ENCODE results near the gene RAB6B.
A peak's percentile ranks its signal among the peaks of the same experiment; 100 is the strongest.

Gene RAB6B

DNA sequence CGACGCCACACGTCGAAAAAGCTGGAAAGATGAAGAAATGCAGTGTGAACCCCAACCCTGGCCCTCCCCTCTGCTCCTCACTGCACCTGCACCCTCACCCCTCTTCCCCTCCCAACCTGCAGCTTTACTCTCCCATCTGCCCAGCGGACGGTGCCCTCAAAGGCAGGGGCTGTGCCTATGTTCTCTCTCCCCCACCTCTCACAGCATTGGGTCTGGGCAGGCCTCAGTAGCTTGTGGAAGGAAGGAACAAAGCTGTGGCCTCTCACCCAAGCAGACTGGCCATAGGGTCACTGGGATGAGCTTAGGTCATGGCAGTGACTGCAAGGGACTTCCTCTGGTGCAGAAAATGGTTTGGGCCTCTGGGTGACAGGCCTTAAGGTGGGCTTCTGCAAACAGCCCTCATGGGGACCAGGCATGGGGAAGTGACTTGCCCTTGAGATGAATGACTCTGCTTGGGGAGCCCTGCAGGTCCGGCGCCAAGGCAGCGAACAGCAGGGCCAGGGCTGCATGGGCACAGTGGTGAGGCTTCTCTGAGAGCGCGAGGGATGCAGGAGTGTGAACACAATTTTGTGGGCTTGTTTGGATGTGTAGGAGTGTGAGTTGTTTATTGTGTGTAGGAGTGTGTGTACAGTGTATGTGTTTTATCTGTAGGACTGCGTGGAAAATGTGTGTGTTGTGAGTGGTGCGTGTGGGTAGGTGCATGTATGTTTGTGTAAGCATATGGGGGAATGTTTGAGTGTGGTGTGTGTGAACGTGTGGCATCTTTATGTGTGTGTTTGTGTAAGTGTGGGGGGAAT is 60.9 kb downstream of the RAB6B start:
- DNase-seq, result no peak

GRCh38 chr3:133833880-133834620 is 61.6 kb downstream of the RAB6B start:
- no peak for DNase-seq

GRCh38 chr3:133833267-133833666 is 62.4 kb downstream of the RAB6B start:
- DNase-seq, result no peak

GRCh38 chr3:133832802-133833144 is 62.9 kb downstream of the RAB6B start:
- DNase-seq, result no peak

DNA sequence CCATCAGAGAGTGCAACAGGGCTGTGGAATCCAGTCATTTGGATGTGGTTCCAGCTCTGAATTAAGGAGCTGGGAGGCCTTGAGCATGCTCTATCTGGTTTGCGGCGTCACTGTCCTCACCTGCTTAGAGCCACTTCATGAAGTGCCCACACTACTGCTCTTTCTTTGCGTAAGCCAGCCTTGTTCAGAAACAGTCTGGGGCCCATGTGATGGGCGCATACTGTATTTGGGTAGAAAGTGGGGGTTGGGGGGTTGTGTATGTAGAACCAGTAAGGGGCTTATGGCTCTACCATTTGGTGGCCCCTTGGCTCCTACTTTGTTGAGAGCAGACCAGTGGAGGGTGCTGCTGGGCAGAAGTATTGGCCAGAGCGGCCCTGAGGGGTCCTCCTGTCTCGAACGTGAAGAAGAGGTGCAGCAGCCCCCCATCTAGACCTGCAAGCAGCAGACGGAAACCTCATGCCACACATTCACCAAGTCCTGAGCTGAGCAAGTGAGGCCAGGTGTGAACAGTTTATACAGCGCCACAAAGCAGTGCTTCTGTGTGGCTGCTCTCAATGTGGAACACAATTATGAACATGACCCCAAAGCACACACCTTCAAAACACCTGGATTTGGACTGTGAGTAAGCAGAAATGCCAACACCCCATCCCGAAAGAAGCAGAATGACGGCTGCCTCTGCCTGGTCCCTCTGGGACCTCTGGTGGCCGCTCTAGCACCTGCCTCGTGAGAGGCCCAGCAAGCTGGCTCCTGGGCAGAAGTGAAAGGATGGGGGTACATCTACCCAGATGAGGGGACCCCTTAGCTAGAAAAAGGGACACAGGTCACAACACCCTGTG is 63.5 kb downstream of the RAB6B start:
- DNase-seq, result no peak

DNA sequence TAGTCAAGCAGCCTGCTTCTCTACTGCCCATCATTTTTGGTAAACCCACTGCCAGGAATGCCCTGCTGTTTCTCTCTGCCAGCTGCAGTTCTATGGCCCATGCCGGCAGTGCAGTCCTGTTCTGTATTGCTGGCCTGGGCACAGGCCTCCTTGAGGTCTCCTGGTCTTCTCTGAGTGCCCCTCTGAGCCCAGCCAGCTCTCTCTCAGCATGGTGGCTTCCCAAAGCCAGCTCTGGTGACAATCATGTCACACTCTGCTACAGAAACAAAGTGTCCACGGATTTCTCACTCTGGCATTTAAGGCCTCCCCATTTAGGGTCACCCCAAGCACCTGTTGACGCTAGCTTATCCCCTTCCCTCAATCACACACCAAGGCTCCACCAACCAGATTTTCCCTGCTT is 65.6 kb downstream of the RAB6B start:
- DNase-seq, result no peak

DNA sequence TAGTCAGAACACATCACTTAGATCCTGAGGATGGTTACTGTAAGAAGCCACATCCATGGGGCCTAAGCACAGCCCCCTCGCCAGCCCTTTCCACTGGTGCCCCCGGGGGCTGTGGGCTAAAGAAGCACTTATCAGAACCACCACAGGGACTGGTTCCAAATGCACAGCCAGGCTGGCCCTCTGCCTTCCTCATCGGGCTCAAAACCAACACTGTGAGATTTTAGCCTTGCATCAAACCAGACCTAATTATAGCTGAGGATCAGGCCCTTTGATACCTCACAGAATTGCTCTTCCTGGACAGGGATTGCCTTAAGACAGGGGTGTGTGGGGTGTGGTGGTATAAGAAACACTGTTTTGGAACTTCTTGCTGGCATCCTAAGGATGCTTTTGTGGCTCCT is 66.4 kb downstream of the RAB6B start:
- DNase-seq, result no peak

DNA sequence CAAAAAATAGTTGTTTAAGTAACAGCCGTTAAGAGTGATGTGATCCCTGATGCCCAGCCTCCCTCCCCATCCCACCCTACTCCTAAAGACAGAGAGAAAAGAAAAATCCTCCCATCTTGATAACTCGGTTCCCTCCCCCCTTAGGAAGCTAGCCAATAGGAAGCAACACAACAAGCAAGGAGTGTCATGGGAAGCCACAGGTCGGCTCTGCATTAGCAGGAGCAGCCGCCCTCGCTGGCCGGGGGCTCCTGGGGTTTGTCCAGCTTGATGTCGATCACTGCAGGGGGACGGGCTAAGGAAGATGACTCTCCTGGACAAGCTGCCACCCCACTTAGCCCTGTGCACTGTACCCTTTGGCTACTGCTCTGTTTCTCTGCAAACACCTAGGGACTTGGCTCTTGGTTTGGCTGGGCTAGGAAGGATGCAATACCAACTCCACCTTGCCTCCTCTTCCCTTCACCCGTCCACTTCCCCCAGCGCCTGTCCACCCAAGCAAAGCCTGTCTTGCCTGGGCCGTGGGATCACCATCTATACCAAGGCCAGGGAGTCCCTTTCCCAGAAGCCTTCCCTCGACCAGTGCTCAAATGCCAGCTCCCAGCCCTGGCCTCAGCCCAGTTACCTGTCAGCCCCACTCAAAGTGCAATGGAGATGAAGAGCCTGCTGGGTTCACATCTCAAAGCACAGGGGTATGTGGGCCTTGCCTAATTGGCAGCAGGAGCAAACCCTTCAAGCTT is 66.9 kb downstream of the RAB6B start:
- no peak for DNase-seq

DNA sequence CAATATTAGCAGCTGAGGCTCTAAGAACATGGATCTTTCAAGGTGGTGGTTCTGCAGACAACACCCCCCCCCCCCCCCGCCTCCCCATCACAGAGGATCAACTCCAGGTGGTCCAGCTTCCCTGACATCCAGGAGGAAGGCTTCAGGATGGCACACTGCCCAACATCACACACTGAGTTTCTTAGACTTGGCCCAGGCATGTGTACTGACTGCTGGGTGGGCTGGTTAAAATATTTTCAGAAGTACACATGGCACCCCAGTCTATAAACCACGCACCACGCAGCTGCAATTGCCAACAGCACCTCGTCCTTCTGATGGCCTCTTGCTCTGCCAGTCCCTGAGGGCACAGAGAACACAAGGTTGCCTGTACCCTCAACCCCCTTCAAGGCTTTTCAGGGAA is 68.0 kb downstream of the RAB6B start:
- no peak for DNase-seq

DNA sequence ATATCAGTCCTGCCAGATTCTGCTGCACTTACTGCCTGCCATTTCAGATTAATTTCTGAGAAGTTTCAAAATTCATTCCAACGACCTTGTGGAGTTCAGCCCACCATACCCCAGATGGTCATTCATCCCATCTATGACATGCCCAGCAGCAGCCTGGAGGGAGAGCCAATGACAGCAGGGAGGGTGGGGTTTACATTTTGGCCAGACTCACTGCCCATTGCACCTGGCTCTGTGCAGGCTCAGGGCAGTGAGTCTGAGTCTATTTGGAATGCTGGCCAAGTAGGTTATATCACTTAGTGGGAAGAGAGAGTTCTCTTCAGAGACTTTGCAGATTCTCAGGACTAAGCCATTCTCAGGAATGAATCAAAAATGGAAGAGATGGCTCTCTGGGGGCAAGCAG is 68.5 kb downstream of the RAB6B start:
- no peak for DNase-seq

DNA sequence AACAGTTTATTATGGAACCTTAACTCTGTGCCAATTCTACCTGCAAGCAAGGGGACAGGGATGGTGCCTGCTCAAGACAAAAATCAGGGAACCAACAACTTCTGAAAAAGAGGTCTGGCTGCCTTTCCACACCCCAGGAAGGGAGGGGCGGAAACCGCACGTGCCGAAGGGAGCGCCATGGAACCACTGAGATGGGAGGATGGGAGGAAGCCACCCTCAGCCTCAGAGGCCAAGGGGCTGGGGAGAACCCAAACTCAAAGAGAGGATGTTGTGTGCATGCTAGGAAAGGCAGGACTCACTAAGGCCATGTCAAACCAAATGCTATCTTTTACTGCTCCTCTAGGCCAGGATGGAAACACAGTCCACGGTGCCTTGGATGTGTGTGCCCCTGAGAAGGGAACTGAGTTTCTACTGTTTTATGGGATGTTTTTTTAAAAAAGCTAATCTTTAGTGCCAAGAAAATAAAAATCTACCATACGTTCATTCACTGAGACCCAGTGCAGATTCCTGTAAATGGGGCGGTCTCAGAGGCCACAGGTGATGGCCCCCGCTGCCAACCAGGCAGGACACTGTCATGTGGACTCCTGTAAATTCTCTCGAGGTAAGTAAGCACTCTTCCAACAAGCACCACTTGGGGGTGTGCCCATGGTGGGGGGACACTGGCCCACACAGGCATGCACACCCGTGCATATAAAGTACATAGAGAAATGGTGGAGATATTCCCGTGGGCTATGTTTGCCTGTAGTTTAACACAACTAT is 69.5 kb downstream of the RAB6B start:
- DNase-seq, result no peak

- DNase-seq, result no peak
Observed at GRCh38 chr3:133824961-133825485, 70.7 kb downstream of the RAB6B start.

DNA sequence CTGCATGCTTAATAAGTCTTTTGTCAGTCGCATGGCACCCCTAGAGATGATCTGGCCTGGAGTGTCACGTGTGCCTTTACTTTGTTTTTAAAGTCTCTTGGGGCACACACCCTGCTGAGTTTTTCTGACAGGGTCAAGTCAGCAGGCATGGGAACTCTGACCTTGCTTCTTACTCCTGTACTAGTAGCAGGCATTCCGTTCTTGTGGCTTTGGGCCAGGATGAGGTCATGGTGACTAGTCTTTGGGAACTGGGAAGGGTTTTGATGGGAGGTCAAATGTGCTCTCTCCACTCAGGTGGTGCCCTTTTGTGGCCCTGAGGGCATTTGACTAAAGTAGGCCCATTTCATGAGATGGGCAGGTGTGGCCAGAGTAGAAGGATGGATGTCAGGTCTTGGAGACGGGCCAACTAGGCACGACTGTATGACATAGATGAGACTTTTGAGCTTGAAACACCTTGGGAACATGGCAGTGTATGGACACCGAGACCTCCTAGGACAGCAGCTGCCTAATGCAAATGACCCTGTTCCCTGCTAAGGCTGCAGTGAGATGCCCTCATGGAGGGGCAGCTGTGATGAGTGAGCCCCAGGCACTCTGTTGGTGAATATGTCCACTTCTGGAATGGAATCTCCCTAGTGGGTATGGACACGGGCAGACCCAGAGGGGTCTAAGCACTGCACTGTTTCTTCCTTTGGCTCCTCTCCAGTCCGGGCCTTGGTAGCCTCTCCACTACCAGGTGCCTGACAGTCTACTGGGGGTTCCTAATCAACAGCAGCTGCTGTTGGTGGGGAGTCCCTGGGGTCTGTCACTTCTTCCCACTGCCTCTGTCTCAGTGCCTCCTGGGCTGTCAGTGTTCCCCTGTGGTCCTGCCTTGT is 73.7 kb downstream of the RAB6B start:
- no peak for DNase-seq

DNA sequence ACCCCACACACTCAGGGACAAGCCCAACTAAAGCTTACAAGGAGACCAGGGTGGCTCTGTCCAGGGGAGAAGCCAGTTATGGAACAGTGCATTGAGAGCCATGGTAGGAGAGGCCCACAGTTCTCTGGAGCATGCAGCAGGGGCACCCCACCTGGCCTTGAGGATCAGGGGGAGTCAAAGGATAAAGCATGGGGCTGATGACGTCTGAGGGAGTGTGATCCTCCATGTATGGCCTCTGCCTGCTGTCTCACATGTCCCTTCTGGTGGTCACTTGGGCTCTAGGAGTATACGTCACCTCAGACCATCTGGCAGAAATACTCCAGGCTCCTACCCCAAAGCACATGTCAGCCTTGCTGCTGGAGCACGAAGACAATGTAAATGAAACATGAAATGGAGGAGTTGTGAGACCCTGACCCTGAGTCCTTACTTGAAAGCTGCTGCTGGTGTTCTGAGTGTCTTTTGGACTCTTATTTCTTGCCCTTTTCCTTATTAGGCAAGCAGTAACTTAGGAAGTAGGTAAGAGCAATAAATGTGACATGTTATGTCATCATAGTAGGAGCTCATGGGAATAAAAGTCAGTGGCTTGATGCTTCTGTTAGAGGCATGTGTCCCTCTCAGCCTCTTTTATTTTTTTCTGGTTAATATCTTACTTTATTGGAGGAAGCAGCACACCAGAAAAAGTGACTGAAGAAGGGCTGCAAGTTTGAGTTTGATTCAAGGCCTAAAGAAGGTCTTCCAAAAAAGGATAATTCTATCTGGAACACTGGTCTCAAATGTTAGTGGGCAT is 74.6 kb downstream of the RAB6B start:
- DNase-seq, result no peak

GRCh38 chr3:133820129-133820528 is 75.6 kb downstream of the RAB6B start:
- no peak for DNase-seq

DNA sequence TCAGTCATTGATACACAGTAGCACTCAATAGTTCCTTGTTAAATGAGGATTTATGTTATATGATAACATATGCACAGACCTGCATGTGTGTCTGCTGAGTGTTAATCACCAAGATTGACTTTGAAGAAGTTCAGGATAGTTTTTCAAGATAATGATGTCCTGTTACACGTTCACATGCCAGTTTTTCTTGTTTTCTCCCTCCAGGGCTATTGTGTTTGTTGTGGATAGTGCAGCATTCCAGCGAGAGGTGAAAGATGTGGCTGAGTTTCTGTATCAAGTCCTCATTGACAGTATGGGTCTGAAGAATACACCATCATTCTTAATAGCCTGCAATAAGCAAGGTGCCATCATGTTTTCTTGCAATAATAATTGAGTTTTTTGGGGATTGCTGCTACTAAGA is 80.3 kb downstream of the RAB6B start:
- no peak for DNase-seq

DNA sequence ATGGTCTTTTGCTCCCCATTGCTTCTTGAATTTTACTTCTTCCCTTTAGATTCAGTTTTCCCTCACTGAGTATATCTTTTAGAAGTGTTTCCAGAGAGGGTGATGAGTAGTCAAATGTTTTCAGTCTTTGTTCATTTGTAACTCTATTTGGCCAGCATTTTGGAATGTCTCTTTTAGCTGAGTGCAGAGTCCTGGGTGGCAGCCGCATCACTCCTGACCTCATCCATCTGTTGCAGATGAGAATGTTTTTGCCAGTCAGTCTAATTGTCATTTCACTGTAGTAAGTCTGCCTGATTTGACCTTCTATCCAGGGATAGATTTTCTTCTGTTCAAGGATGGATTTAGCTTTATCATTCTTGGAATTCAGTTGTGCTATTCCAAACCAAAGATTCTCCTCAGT is 82.8 kb downstream of the RAB6B start:
- DNase-seq, result no peak

GRCh38 chr3:133805702-133806475 is 89.8 kb downstream of the RAB6B start, which contains the start of gene SRPRB:
Gene SRPRB (plus strand): TSS chr3:133805815. CDS start chr3:133805849, 34 bp downstream.
- DNase-seq, result peak; percentile 97

DNA sequence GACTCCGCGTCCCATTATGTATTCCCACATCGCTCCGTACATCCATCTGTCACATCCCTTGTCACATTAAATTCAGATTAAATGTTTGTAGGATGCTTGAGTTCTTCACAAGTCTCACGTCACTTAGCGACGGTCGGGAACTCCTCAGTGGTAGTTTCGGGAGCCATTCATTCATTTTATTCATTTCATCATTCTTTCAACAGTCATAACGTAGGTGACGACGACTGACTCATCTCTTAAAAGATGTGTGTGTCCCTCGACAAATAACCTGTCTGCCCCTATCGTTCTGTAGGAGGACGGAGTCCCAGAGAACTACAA is 90.3 kb downstream of the RAB6B start:
- no peak for DNase-seq

Measured in CD4-positive, alpha-beta T cell treated with Interleukin-4 for 1 hour (primary cell).